SJSA1 (cell line): Measurements from ENCODE around the gene ATP8B3. TPM values are rescaled to one million over a fixed set of nuclear protein-coding genes. Genes with fewer than 3 reads are reported as not detected.

Source experiments
- DNase-seq, 2 experiments: peaks; one replicate each; pipeline ENCODE4 v3.0.0-alpha.2; 2015 to 2020; ENCODE audit warnings: low spot score in 2 of 2, low read depth in 1 of 2
- H3K27ac ChIP-seq: fragments of 250-450 bp; sonication (Bioruptor Pico); 2 replicates; pipeline ENCODE4 v1.5.1; 2020; ENCODE audit warnings: mild to moderate bottlenecking, moderate library complexity
- H3K27me3 ChIP-seq: fragments of 250-450 bp; sonication (Bioruptor Pico); replicated peaks from 2 replicates; pipeline ENCODE4 v1.5.1; 2020; ENCODE audit warnings: mild to moderate bottlenecking, moderate library complexity
- H3K36me3 ChIP-seq: fragments of 250-450 bp; sonication (Bioruptor Pico); 2 replicates; pipeline ENCODE4 v1.5.1; 2020; ENCODE audit warnings: mild to moderate bottlenecking
- H3K4me1 ChIP-seq: fragments of 250-450 bp; sonication (Bioruptor Pico); replicated peaks from 2 replicates; pipeline ENCODE4 v1.6.1; 2021; ENCODE audit warnings: mild to moderate bottlenecking
- H3K4me3 ChIP-seq: fragments of 250-450 bp; sonication (Bioruptor Pico); 2 replicates; pipeline ENCODE4 v1.5.1; 2020; ENCODE audit warnings: mild to moderate bottlenecking
- H3K9me3 ChIP-seq: fragments of 250-450 bp; sonication (Bioruptor Pico); replicated peaks from 2 replicates; pipeline ENCODE4 v1.5.1; 2020; ENCODE audit warnings: mild to moderate bottlenecking
- total RNA-seq: library from RNA; depleted of rRNA; stranded (reverse); fragments of >200 nt; shearing (Covaris generic); gene quantifications from 2 replicates; pipeline ENCODE4 v1.2.3, GENCODE V29; 2014

The ATP8B3 gene
- total RNA-seq, 1 experiment from 2014 or later: 3.8 TPM

GRCh38 chr19:1846517-1847204 lies 34.6 kb upstream of the ATP8B3 start:
- no peak for DNase-seq
- peak overlapping the region; percentile 92 for H3K4me3 ChIP-seq
- H3K36me3 ChIP-seq: peaks cover 49% of the 10 kb centered on the region
- H3K27me3 ChIP-seq: no peaks in the 10 kb centered on the region
- peaks cover 15% of the 10 kb centered on the region for H3K4me1 ChIP-seq
- no peaks in the 10 kb centered on the region for H3K9me3 ChIP-seq
- no peak overlapping the region for H3K27ac ChIP-seq

GRCh38 chr19:1845642-1846041 lies 33.6 kb upstream of the ATP8B3 start:
- peaks cover 15% of the 10 kb centered on the region for H3K4me1 ChIP-seq
- H3K36me3 ChIP-seq: peaks cover 51% of the 10 kb centered on the region
- no peak for DNase-seq
- no peak overlapping the region for H3K4me3 ChIP-seq
- no peaks in the 10 kb centered on the region for H3K9me3 ChIP-seq
- H3K27ac ChIP-seq: no peak overlapping the region
- no peaks in the 10 kb centered on the region for H3K27me3 ChIP-seq

GRCh38 chr19:1845125-1845515 lies 33.0 kb upstream of the ATP8B3 start:
- no peak for DNase-seq
- H3K27ac ChIP-seq: no peak overlapping the region
- H3K4me1 ChIP-seq: peaks cover 15% of the 10 kb centered on the region
- peaks cover 51% of the 10 kb centered on the region for H3K36me3 ChIP-seq
- no peak overlapping the region for H3K4me3 ChIP-seq
- H3K27me3 ChIP-seq: no peaks in the 10 kb centered on the region
- H3K9me3 ChIP-seq: no peaks in the 10 kb centered on the region

GRCh38 chr19:1844513-1845124 lies 32.5 kb upstream of the ATP8B3 start:
- Histone ChIP-seq H3K27ac (no peak overlapping the region), H3K4me1 (peaks cover 15% of the 10 kb centered on the region), H3K9me3 (no peaks in the 10 kb centered on the region)

GRCh38 chr19:1843646-1844394 lies 31.7 kb upstream of the ATP8B3 start:
- Histone ChIP-seq H3K27me3 (no peaks in the 10 kb centered on the region), H3K4me3 (no peak overlapping the region)

More at GRCh38 chr19:1844513-1845124, 32.5 kb upstream of the ATP8B3 start:
- Histone ChIP-seq H3K4me3 (no peak overlapping the region), H3K36me3 (peaks cover 51% of the 10 kb centered on the region), H3K27me3 (no peaks in the 10 kb centered on the region)
- DNase-seq: no peak

GRCh38 chr19:1843116-1843515 lies 31.0 kb upstream of the ATP8B3 start:
- no peak overlapping the region for H3K27ac ChIP-seq
- DNase-seq: no peak
- H3K36me3 ChIP-seq: peaks cover 52% of the 10 kb centered on the region
- H3K9me3 ChIP-seq: no peaks in the 10 kb centered on the region
- H3K4me1 ChIP-seq: peaks cover 15% of the 10 kb centered on the region
- no peaks in the 10 kb centered on the region for H3K27me3 ChIP-seq
- no peak overlapping the region for H3K4me3 ChIP-seq

More at GRCh38 chr19:1843646-1844394, 31.7 kb upstream of the ATP8B3 start:
- H3K27ac ChIP-seq: no peak overlapping the region
- H3K4me1 ChIP-seq: peaks cover 15% of the 10 kb centered on the region
- H3K9me3 ChIP-seq: no peaks in the 10 kb centered on the region
- DNase-seq: no peak
- H3K36me3 ChIP-seq: peaks cover 54% of the 10 kb centered on the region

GRCh38 chr19:1841209-1841924 lies 29.3 kb upstream of the ATP8B3 start:
- Histone ChIP-seq H3K27ac (no peak overlapping the region), H3K36me3 (peaks cover 48% of the 10 kb centered on the region), H3K27me3 (no peaks in the 10 kb centered on the region), H3K4me1 (peaks cover 3% of the 10 kb centered on the region), H3K4me3 (no peak overlapping the region), H3K9me3 (no peaks in the 10 kb centered on the region)
- no peak for DNase-seq

GRCh38 chr19:1840541-1841115 lies 28.6 kb upstream of the ATP8B3 start:
- DNase-seq: no peak
- Histone ChIP-seq H3K4me3 (no peak overlapping the region), H3K9me3 (no peaks in the 10 kb centered on the region), H3K4me1 (no peaks in the 10 kb centered on the region), H3K27me3 (no peaks in the 10 kb centered on the region), H3K36me3 (peaks cover 40% of the 10 kb centered on the region), H3K27ac (no peak overlapping the region)

GRCh38 chr19:1839658-1840540 lies 27.8 kb upstream of the ATP8B3 start:
- Histone ChIP-seq H3K9me3 (no peaks in the 10 kb centered on the region), H3K27ac (no peak overlapping the region), H3K4me1 (no peaks in the 10 kb centered on the region), H3K27me3 (no peaks in the 10 kb centered on the region), H3K4me3 (no peak overlapping the region), H3K36me3 (peaks cover 34% of the 10 kb centered on the region)
- DNase-seq: no peak

GRCh38 chr19:1837625-1838105 lies 25.6 kb upstream of the ATP8B3 start:
- no peaks in the 10 kb centered on the region for H3K27me3 ChIP-seq
- H3K36me3 ChIP-seq: peaks cover 18% of the 10 kb centered on the region
- no peaks in the 10 kb centered on the region for H3K4me1 ChIP-seq
- no peak overlapping the region for H3K27ac ChIP-seq
- DNase-seq: peak in 1 of 2 experiments; percentile 45
- no peak overlapping the region for H3K4me3 ChIP-seq
- H3K9me3 ChIP-seq: no peaks in the 10 kb centered on the region

- Histone ChIP-seq H3K9me3 (no peaks in the 10 kb centered on the region), H3K27me3 (no peaks in the 10 kb centered on the region), H3K4me3 (no peak overlapping the region), H3K36me3 (peaks cover 21% of the 10 kb centered on the region), H3K4me1 (no peaks in the 10 kb centered on the region), H3K27ac (no peak overlapping the region)
- DNase-seq: no peak
Measured at GRCh38 chr19:1837222-1837565, 25.1 kb upstream of the ATP8B3 start.

GRCh38 chr19:1836458-1837221 lies 24.6 kb upstream of the ATP8B3 start:
- no peaks in the 10 kb centered on the region for H3K9me3 ChIP-seq
- H3K4me3 ChIP-seq: no peak overlapping the region
- no peaks in the 10 kb centered on the region for H3K4me1 ChIP-seq
- DNase-seq: no peak
- no peaks in the 10 kb centered on the region for H3K27me3 ChIP-seq
- H3K27ac ChIP-seq: no peak overlapping the region
- H3K36me3 ChIP-seq: peaks cover 21% of the 10 kb centered on the region
